HG03354 (cell line): ENCODE measurements around the gene SYNDIG1L.
"Not testable (repeated sequence)": the region's sequence is repeated elsewhere in the genome, so short reads cannot be mapped to it uniquely, and the experiment has no call there.

Source experiments
- ATAC-seq: cut with Tn5 transposase; IDR thresholded peaks from one replicate; pipeline ENCODE4 v1.9.1; 2021; ENCODE audit warnings: mild to moderate bottlenecking; ENCODE audit not compliant: unreplicated experiment, poor library complexity, severe bottlenecking

The SYNDIG1L gene

DNA sequence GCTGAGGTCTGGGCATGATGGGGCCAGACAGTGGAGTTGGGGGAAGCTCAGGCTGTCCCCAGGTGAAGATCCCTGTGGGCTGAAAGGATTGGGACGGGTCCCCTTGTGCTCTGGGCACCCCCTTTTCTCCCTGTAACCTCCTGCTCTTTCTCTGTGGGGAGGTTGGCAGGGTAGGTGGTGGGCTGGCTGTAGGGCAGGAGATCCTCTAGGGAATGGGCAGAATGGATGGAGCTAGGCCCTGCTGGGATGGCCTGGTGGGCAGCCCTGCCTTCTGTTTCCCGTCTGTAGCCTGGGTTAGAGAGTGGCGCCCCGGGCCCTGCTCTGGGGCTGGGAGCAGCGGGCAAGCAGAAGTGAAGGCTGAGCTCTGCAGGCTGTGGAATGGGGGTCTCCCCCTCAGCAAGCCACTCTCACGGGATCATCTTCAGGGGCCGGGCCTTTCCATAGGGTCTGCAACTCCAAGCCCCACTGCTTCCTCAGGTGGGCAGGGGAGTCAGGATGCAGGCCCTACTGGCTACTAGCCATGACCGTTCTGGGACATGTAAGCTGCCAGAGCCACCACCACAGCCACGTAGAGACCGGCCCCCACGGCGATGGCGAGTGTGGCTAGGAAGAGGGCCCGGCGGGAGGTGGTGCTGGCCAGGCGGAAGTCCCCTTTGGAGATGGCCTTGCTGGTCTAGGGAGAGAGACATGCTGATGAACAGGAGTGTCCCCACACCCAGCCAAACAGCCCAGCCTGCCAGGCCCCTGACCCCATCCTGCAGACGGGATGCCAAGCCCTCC, 18.8 kb downstream of the SYNDIG1L start:
- ATAC-seq: no peak

DNA sequence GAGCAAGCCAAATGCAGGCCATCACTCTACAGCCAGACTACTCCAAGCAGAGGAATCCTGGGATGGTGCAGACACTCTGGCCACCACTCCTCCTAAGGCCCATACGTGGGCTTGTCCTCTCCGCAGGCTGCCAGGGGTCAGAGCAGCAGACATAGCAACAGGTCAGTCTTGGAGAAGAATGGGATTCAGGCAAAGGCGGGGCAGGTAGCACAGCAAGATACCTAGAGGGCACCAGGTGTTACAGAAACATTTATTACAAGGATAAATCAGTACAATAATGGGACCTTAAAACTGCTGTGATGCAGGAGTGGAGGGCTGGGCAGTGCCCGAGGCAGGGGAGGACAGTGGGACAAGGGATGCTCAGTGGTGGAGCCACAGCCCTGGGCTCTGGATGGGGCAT, 20.3 kb downstream of the SYNDIG1L start:
- ATAC-seq: no peak

DNA sequence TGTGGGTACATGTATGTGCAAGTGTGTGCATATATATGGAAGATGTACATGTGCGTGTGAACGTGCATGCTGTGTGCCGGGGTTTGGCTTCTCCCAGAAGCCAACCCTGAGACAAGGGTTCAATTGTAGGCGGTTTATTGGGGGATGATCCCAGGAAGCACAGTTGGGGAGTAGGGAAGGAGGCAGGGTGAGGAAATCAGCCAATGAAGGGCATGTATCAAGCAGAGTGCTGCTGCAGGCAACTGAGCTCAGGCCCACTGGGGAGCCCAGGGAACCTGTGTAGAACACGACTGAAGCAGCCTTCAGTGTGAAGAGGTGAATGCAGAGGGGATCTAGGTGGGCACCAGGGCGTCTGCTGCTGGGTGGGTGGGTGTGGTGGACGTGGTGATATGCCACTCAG, 21.6 kb downstream of the SYNDIG1L start:
- ATAC-seq: no peak

DNA sequence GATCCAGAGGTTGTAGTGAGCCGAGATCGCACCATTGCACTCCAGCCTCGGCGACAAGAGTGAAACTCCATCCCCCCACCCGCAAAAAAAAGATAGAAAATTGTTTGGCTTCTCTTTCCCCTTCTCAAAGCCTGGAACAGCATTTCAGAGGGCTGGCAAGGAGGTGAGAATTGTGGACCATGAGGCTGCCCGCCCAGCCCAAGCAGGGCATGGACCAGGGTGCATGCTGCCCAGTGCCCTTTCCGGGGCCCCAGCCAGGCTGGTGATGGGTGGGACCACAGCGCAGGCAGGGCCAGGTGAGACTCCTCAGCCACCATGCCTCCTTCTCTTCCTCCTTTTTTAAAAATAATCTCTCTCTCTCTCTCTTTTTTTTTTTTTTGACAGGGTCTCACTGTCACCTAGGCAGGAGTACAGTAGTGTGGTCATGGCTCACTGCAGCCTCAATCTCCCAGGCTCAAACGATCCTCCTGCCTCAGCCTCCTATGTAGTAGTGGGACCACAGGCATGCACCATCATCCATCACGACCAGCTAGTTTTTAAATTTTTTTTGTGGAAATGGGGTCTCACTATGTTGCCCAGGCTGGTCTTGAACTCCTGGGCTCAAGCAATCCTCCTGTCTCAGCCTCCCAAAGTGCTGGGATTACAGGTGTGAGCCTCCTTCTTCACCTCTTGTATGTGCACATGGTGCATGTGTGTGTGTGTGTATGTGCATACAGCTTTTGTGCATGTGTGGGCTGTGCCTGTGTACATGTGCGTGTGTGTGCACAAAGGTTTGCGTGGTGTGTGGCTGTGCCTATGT, 22.2 kb downstream of the SYNDIG1L start:
- ATAC-seq: no peak

DNA sequence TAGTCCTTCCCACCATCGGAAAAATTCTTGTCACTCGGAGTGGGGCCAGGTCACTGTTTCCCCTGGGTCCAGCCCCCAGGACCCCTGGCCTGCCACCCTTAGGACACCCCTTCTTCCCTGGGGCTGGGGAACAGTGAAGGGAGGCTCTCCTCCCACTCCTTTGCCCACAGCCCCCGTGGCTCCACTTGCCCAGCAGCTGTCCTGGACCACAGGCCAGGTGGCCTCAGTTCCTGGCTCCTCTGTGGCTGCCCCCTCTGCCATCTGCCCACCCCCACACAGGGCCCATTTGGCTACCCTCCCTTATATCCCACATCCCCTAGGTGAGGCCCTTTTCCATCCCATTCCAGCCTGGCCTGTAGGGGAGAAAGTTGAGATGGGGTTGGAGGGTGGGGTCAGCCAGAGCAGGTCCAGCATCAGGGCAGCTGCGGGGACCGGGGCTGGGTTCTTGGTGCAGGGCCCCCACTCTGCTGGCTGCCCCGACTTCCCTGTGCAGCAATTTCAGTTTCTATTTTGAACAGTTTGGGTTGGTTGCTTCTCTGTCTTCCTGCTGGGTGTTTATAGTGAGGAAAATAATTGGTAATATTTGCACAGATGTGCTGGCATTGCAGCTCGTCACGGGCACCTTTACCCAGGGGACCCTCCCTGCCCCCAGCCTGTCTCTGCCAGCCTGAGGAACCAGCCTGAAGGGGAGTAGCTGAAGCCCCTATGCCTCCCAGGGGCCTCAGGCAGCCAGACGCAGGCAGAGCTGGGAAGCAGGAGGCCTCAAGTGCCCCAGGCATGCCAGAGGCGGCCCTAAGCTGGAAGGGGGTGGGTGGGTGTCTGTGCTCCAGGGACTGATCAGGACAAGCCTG, 23.4 kb downstream of the SYNDIG1L start:
- ATAC-seq: no peak

DNA sequence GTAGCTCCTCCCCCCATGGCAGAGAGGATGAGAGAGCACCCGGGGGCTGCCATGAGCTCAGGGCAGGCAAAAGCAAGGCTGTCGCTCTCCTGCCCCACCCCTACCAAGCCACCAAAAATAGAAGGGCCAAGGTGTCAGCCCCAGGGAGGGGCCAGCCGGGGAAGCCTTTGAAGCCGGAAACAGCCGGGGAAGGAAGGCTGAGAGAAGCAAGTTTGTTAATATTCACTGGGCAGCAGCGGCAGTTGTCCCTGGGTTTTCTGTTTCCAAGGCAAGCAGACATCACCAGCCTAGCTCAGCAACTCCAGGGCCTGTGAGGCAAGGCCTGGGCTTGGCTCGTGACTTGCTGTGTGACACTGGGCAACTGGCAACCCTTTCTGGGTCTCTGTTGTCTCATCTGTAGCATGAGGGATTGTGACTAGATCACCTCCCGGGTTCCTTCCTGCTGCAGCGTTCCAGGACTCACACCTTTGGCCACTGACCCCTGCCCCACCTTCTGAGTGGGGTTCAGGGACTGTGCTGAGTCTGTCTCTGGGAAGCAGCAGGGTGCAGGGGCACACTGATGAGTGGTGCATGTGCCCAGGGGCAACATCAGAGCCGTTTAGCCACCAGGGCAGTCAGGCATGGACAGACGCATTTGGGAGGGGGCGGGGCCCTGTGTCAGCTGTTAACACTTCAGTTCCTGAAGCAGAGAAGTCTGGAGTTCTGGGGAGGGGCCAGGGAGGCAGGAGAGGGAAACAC, 24.3 kb downstream of the SYNDIG1L start:
- ATAC-seq: peak; percentile 86

DNA sequence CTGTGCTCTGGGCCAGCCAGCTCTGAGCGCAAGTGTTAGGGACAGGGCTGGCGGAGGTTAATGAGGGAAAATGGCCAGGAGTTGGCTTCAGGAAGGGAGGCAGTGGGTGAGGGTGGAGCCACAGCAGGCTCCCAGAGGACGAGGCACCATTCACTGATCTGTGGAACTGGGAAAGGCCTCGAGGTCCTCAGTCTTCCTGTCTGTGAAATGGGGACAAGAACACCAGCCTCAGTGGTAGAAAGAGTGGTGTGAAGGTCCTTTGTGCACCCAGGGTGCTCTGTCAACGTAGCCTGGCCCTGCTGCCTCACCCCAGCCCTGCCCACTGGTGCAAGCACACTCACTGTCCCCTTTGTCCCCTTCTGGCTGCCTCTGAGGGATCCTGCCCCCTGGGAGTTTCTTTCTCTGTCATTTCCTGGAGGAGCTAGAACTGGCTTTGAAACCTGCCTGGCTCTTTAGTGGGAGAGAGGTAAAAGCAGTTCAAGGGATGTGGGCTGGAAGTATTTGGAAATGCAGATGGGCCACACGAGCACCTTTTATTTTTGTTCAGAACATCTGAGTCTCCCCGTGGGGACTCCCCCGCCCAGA, 25.0 kb downstream of the SYNDIG1L start:
- ATAC-seq: peak; percentile 10

DNA sequence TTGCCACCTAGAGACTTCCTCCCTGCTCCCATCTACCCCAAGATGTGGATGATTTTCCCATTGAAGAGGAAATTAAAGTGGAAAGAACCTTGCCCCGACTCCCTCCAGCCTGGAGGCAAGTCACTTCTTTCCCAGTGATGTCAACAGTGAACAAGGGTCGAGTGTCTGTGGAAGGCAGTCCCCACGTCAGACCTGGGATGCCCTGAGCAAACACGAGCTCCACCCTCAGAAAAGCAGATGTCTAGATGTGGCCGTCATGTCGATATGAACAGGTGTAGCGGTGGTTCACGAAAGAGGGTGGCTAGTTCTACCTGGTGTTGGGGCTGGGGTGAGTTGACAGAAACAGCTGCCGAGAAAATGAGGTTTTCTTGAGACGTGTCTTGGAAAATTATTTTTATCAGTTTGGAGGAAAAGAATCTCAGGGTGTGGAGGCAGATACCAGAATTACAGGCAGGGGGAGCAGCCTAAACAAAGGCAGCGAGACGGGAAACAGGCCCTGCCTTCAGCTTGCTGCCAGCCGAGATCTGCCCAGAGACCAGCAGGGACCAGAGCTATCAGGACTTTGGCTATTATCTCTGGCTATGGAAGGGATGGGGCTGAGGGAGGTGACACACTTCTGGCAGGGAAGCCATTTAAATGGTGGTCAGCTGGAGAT, 25.9 kb downstream of the SYNDIG1L start:
- ATAC-seq: no peak

DNA sequence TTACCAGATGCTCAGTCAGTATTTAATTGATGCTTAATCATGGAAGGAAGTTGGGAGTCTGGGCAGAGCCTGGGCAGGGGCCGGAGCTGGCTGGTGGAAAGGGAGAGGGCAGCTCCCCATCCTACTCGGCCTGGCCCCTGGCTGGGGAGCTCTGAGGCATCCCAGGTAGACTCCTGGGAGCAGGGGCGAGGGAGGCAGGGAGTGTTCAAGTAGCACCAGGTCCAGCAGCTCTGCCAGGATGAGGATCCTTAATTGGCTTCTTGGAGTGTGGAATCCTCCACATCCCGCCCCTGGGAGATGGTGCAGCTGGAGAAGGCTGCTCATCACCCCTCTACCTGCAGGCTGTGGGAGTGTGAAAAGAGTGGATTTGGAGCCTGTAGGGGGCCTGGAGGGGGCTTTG, 30.9 kb downstream of the SYNDIG1L start:
- ATAC-seq: no peak

DNA sequence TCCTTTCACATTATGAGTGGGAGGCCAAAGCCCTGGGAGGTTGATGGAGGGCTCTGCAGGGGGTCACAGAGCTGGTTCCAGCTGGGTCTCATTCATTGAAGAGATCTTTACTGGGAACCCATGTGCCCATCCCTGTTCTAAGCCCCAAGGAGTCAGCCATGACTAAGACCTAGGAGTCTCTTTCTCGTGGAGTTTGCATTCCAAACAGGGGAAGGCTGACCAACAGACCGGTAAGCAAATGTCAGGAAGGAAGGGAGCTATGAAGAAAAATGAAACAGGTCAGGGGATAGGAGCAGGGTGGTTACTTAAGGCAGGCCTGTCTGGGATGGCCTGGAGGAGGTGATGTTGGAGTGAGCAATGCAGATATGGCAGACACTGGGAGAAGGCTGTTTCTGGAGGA, 31.5 kb downstream of the SYNDIG1L start:
- no peak for ATAC-seq

DNA sequence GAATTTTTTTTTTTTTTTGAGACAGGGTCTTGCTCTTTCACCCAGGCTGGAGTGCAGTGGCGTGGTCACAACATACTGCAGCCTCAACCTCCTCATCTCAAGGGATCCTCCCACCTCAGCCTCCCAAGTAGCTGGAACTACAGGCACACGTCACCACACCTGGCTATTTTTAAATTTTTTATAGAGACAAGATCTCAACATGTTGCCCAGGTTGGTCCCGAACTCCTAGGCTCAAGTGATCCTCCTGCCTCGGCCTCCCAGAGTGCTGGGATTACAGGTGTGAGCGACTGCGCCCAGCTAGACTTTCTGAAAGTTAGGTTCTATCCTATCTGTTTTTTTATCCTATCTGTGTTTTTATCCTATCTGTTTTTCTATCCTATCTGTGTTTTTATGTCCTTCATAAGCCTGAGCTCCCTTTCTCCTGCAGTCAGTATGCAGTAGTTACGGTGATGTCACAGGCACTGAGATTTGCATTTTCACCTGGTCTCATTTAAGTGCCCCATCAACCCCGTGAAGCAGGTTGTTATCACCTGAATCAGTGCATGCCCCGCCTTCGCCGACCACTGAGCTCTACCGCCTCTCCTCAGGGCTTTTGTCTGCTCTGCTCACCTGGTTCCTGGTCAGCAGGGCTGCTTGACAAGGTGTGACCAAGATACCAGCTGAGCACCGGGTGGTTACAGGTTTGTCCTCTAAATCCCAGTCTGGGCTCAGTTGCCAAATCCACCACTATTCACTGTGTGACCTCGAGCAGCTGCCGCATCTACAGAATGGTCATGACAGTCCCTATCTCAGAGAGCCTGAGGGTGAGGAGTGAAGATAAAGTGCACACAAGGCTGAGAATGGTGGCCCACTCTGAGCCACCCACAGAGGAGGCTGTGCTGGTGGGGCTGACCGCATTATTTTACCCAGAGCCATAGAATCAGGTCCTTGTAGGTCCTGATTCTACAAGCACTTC, 33.1 kb downstream of the SYNDIG1L start:
- no peak for ATAC-seq

DNA sequence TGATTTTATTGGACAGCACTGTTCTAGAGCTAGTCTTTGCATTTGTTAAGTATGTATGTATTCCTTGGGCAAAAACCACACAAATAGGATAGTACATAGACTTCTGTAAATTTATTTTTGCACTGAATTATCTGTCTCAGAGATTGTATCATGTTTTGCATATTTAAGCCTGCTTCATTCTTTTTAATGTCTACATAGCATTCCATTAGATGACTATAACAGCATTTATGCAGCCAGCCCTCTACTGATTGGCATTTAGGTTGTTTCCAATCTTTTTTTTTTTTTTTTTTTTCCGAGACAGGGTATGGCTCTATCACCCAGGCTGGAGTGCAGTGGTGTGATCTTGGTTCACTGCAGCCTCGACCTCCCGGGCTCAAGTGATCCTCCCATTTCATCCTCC, 34.5 kb downstream of the SYNDIG1L start:
- no peak for ATAC-seq

DNA sequence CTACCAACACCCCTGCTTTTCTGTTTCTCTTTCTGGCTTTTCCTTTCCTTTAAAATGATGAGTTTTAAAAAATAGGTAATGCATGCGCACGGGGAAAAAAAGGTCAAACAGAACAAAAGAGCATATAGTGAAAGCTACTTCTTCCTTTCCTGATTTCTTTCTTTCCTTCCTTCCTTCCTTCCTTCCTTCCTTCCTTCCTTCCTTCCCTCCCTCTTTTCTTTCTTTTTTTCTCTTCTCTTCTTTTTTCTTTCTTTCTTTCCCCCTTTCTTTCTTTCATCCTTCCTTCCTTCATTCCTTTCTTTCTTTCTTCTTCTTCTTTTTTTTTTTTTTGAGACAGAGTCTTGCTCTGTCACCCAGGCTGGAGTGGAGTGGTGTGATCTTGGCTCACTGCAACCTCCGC, 35.5 kb downstream of the SYNDIG1L start:
- not testable (repeated sequence) for ATAC-seq

DNA sequence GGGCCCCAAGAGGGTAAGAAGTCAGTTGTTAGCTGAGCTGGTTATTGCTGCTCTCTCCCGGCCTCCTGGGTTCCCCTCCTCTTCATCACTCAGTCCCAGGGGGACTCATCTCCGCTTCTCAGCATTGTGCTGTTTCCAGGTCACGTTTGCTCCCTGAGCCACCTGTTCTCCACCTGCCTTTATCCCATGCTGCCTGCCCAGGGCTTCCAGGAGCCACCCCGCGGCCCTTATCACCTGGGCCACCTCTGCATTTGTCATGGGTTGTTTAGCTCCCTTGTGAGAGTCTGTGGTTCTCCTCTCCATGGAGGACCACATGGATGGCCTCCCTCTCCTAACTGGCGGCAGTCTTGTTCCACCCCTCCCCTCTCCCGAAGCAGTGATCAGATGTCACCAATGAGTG, 36.0 kb downstream of the SYNDIG1L start:
- no peak for ATAC-seq

DNA sequence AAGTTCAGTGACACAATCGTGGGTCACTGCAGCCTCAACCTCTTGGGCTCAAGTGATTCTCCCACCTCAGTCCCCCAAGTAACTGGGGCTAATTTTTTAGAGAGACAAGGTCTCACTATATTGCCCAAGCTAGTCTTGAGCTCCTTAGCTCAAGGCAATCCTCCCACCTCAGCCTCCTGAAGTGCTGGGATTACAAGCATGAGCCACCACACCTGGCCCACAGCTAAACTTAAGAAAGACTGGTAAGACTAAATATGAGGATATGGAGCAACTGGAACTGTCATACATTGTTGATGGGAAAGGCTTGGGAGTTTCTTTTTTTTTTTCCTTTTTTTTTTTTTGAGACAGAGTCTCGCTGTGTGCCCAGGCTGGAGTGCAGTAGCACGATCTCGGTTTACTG, 43.8 kb downstream of the SYNDIG1L start:
- ATAC-seq: no peak

DNA sequence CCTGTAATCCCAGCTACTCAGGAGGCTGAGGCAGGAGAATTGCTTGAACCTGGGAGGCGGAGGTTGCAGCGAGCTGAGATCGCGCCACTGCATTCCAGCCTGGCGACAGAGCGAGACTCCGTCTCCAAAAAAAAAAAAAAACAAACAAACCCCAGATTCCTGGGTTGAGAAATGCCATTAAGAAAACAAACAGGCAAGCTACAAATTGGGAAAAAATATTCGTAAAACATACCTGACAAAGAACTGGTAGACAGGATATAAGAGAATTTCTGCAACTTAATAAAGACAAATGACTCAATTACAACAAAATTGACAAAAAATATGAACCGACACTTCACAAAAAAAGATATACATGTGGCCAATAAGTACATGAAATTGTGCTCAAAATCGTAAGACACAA, 44.4 kb downstream of the SYNDIG1L start:
- not testable (repeated sequence) for ATAC-seq

DNA sequence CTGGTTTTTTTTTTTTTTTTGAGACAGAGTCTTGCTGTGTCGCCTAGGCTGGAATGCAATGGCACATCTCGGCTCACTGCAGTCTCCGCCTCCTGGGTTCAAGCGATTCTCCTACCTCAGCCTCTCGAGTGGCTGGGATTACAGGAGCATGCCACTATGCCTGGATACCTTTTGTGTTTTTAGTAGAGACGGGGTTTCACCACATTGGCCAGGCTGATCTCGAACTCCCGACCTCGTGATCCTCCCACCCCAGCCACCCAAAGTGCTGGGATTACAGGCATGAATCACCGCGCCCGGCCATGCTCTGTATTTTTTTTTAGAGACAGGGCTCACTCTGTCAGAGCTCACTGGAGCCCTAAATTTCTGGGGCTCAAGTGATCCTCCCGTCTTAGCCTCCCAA, 45.2 kb downstream of the SYNDIG1L start:
- ATAC-seq: no peak

DNA sequence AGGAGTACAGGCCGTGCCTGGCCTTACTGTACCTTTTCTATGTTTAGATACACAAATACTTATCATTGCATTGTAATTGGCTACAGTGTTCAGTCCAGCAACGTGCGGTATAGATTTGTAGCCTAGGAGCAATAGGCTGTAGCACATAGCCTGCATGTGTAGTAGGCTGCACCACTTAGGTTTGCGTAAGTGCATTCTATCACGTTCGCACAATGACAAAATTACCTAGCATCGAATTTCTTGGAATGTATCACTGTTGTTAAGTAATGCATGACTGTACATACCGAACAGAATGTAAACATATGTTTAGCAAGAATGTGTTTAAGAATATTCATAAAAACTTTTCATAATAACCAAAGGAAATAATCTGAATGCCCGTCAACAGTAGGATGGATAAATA, 45.8 kb downstream of the SYNDIG1L start:
- ATAC-seq: no peak
